ACC112 (cell line): ENCODE results near the gene CYP2D6.
A peak's percentile ranks its signal among the peaks of the same experiment; 100 is the strongest.
"Not testable (repeated sequence)": the region's sequence is repeated elsewhere in the genome, so short reads cannot be mapped to it uniquely, and the experiment has no call there.

Experiments
- H2AFZ ChIP-seq: fragments of 200-600 bp; sonication (generic); one replicate; pipeline ENCODE4 v1.6.0; 2017; ENCODE audit warnings: antibody characterized with exemption, low read length; ENCODE audit not compliant: unreplicated experiment
- H3K27ac ChIP-seq: fragments of 200-600 bp; sonication (generic); 2 replicates; pipeline ENCODE4 v1.5.1; 2014; ENCODE audit warnings: low read depth, mild to moderate bottlenecking, antibody characterized with exemption, low read length, moderate library complexity
- H3K27me3 ChIP-seq: fragments of 200-600 bp; sonication (generic); 2 replicates; pipeline ENCODE4 v1.6.1; 2014; ENCODE audit warnings: mild to moderate bottlenecking, antibody characterized with exemption, low read length, moderate library complexity, mixed read lengths; ENCODE audit not compliant: insufficient read depth
- H3K36me3 ChIP-seq: fragments of 200-600 bp; sonication (generic); 2 replicates; pipeline ENCODE4 v1.6.1; 2016; ENCODE audit warnings: mild to moderate bottlenecking, antibody characterized with exemption, low read length, moderate library complexity, mixed read lengths; ENCODE audit not compliant: insufficient read depth
- H3K4me1 ChIP-seq: fragments of 200-600 bp; sonication (generic); one replicate; pipeline ENCODE4 v1.6.1; 2016; ENCODE audit warnings: low read length, mixed read lengths; ENCODE audit not compliant: insufficient read depth, unreplicated experiment, control insufficient read depth
- H3K4me3 ChIP-seq: fragments of 200-600 bp; sonication (generic); 2 replicates; pipeline ENCODE4 v1.5.1; 2014; ENCODE audit warnings: mild to moderate bottlenecking, low read depth, low read length
- H3K79me2 ChIP-seq: fragments of 200-600 bp; sonication (generic); one replicate; pipeline ENCODE4 v1.6.0; 2016; ENCODE audit warnings: low read length; ENCODE audit not compliant: control insufficient read depth, unreplicated experiment, insufficient read depth

Gene CYP2D6

DNA sequence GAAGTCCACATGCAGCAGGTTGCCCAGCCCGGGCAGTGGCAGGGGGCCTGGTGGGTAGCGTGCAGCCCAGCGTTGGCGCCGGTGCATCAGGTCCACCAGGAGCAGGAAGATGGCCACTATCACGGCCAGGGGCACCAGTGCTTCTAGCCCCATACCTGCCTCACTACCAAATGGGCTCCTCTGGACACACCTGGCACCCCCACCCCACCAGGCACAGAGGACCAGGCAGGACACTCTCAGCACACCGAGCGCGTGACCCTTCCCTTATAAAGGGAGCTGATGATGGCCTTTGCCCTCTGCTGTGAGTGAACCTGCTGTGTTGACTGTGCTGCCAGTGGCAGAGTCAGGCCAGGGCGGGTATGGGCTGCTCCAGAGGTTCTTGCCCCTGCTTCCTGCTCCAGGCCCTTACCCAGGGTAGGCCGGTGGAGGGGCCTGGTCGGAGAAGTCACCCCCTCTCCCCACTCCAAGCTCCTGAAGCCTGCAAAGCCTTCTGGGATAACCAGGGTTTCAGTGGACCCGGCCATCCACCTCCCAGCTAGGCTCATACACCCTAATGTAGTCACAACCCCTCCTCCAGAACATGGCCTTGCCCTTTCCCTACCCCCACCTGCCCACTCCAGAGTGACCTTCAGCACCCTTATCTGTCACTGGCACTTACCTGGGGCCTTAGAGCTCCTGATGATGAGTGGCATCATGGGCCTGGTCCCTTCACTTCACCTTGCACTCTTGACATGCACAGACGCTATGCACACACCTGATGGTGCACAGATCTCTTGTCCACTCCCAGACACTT, at the start of gene CYP2D6:
TSS of gene CYP2D6 (minus strand) at position 172 of the 793 bp plus-strand sequence. CDS start at position 153, 19 bp downstream.
- not testable (repeated sequence) for H3K4me3 ChIP-seq, H3K27ac ChIP-seq, H3K79me2 ChIP-seq, H3K4me1 ChIP-seq, H3K36me3 ChIP-seq, H2AFZ ChIP-seq, H3K27me3 ChIP-seq

GRCh38 chr22:42179616-42180015, 49.0 kb upstream of the CYP2D6 start:
- no peak overlapping the region for H2AFZ ChIP-seq
- H3K27me3 ChIP-seq = no peaks in the 10 kb centered on the region
- H3K4me3 ChIP-seq = no peak overlapping the region
- peaks cover 11% of the 10 kb centered on the region for H3K4me1 ChIP-seq
- no peaks in the 10 kb centered on the region for H3K36me3 ChIP-seq
- peak overlapping the region; percentile 23; the same call in 1 of the 2 replicates for H3K27ac ChIP-seq
- H3K79me2 ChIP-seq = no peaks in the 10 kb centered on the region

- H3K36me3 ChIP-seq = no peaks in the 10 kb centered on the region
- no peaks in the 10 kb centered on the region for H3K79me2 ChIP-seq
- no peak overlapping the region for H3K27ac ChIP-seq
- peaks cover 11% of the 10 kb centered on the region for H3K4me1 ChIP-seq
- H2AFZ ChIP-seq = no peak overlapping the region
- H3K4me3 ChIP-seq = no peak overlapping the region
- no peaks in the 10 kb centered on the region for H3K27me3 ChIP-seq
These were observed 48.4 kb upstream of the CYP2D6 start for GRCh38 chr22:42178910-42179519.

DNA sequence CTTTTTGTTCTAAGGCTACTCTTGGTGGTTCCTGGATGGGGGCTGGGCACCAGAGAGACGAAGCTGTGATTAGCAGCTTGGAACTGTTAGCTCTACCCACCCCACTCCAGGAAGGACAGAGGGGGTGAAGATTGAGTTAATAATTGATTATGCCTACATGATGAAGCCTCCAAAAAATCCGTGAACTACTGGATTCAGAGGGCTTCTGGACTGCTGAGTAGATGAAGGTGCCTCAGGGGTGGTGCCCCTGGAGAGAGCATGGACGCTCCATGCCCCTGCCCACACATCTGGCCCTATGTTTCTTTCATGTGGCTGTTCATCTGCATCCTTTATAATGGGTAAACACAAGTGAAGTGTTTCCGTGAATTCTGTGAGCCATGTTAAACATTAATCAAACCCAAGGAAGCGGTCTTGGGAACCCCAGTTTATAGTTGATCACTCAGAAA, 47.3 kb upstream of the CYP2D6 start:
- peaks cover 12% of the 10 kb centered on the region for H3K4me1 ChIP-seq
- H3K27me3 ChIP-seq = no peaks in the 10 kb centered on the region
- H3K27ac ChIP-seq = no peak overlapping the region
- H3K36me3 ChIP-seq = no peaks in the 10 kb centered on the region
- no peaks in the 10 kb centered on the region for H3K79me2 ChIP-seq
- no peak overlapping the region for H3K4me3 ChIP-seq
- no peak overlapping the region for H2AFZ ChIP-seq

GRCh38 chr22:42176255-42176915, 45.8 kb upstream of the CYP2D6 start:
- H3K27me3 ChIP-seq = no peaks in the 10 kb centered on the region
- no peak overlapping the region for H2AFZ ChIP-seq
- no peaks in the 10 kb centered on the region for H3K79me2 ChIP-seq
- no peaks in the 10 kb centered on the region for H3K36me3 ChIP-seq
- H3K4me3 ChIP-seq = no peak overlapping the region
- H3K4me1 ChIP-seq = peaks cover 18% of the 10 kb centered on the region
- no peak overlapping the region for H3K27ac ChIP-seq

GRCh38 chr22:42174062-42174461, 43.5 kb upstream of the CYP2D6 start:
- Histone ChIP-seq H3K4me1 (peaks cover 7% of the 10 kb centered on the region), H3K27me3 (no peaks in the 10 kb centered on the region), H3K79me2 (no peaks in the 10 kb centered on the region), H3K36me3 (no peaks in the 10 kb centered on the region), H3K4me3 (no peak overlapping the region), H3K27ac (no peak overlapping the region), H2AFZ (no peak overlapping the region)

DNA sequence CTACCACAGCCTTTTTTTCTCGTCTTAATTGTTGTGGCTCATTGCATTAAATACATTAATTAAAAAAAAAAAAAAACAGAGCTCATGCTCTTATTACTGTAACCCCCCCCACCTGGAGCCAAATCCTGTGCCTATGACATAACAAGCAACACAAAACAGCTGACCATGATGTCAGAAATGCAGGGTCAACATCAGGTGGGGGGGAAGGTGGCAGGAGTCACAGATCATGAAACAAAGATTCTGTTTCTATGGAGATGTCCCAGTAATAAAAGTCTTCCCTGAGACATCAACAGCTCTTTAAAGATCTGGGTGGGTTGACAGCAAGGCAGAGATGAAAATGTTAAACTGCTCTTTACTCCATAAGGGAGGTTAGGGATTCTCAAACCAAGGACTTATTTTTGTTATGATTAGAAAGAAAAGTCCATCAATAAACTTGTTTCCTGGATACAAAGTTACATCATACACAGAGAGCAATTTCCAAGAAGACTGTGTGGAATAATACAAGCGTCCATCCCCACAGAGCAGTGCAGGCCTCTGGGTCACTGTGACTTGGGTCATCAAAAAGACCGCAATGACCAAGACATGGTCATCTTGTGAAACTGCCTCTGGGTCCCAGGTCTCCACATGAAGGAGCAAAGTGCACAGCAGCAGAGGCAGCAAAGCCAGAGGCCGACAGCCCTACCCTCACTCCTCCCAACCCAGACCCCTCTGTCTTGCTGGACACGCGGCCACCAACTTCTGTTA, 42.7 kb upstream of the CYP2D6 start:
- H3K27ac ChIP-seq = no peak overlapping the region
- H3K36me3 ChIP-seq = no peaks in the 10 kb centered on the region
- H3K79me2 ChIP-seq = no peaks in the 10 kb centered on the region
- H2AFZ ChIP-seq = no peak overlapping the region
- H3K4me1 ChIP-seq = peaks cover 7% of the 10 kb centered on the region
- no peaks in the 10 kb centered on the region for H3K27me3 ChIP-seq
- no peak overlapping the region for H3K4me3 ChIP-seq

- Histone ChIP-seq H3K27me3 (no peaks in the 10 kb centered on the region), H2AFZ (no peak overlapping the region), H3K27ac (no peak overlapping the region), H3K79me2 (no peaks in the 10 kb centered on the region), H3K4me3 (no peak overlapping the region), H3K4me1 (peaks cover 7% of the 10 kb centered on the region), H3K36me3 (no peaks in the 10 kb centered on the region)
These were observed 42.2 kb upstream of the CYP2D6 start for GRCh38 chr22:42172773-42173172.

DNA sequence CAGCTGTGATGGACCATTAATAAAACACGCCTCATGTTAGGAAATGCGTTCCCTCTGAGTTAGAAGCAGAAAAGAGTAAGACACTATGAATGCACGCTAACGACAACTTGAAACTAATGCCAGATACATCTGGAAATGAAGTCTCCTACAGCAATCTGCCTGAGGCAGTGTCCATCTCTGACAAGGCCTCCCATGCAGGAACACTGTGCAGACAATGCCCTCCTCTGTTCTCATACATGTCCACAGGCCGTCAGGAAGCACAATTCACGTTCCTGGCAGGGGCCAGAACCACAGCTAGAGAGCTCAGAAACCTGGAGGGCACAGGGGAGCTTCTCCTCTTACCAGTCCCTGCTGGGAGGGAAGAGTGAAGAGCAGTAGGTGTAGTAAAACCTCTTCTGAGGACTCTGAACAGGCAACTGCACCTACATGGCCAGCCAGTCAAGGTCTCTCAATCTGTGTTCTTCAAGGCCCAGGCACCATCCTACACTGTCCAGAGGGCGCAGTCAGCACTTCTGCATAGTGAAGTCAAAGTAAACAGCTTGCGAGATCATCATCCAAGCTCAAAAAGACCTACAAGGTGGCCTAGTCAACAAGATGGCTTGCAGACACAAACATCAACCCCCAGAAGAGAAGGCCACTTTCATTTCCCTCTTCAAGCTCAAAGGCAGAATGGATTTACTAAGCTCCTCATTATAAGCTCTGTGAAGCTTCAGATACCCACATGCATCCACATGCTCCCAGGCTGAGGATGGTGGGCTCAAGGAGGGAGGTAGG, 41.5 kb upstream of the CYP2D6 start:
- no peaks in the 10 kb centered on the region for H3K36me3 ChIP-seq
- H3K4me3 ChIP-seq = no peak overlapping the region
- no peak overlapping the region for H2AFZ ChIP-seq
- H3K27ac ChIP-seq = no peak overlapping the region
- no peaks in the 10 kb centered on the region for H3K79me2 ChIP-seq
- no peaks in the 10 kb centered on the region for H3K27me3 ChIP-seq
- H3K4me1 ChIP-seq = peaks cover 7% of the 10 kb centered on the region

DNA sequence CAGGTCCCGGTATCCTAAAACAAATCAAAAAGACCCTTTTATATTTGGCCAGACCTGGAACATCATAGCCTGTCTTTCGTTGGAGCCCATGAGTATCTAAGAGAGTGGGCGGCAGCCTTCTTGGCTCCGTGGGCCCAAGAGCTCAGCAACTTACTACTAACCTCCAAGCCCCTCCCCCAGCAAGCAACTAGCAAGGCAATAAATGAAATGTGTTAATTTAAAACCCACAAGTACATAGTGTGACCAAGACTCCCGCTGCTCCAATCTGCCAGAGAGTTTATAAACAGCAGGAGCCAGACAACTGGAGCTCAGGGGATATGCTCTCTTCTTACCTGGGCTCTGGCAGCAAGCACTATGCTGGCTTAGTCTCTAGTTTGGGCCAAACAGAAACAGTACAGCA, 40.8 kb upstream of the CYP2D6 start:
- Histone ChIP-seq H2AFZ (no peak overlapping the region), H3K27me3 (no peaks in the 10 kb centered on the region), H3K27ac (no peak overlapping the region), H3K4me3 (no peak overlapping the region), H3K79me2 (no peaks in the 10 kb centered on the region), H3K36me3 (no peaks in the 10 kb centered on the region), H3K4me1 (peaks cover 7% of the 10 kb centered on the region)
